A673 (cell line): ENCODE data around the gene TWF2.

Experiments used
- CTCF ChIP-seq: fragments of 300-800, 200-600 bp; sonication (generic); conservative IDR thresholded peaks from 2 replicates; pipeline ENCODE4 v1.5.1; 2017; ENCODE audit warnings: low read depth, mild to moderate bottlenecking, antibody characterized with exemption, low read length, moderate library complexity, mixed read lengths
- EZH2 ChIP-seq: fragments of 200-600 bp; sonication (generic); IDR thresholded peaks from 2 replicates; pipeline ENCODE4 v1.6.1; 2017; ENCODE audit warnings: borderline replicate concordance, low read depth, mild to moderate bottlenecking, mixed read lengths, antibody characterized with exemption, low read length; ENCODE audit not compliant: poor library complexity, severe bottlenecking

DNA sequence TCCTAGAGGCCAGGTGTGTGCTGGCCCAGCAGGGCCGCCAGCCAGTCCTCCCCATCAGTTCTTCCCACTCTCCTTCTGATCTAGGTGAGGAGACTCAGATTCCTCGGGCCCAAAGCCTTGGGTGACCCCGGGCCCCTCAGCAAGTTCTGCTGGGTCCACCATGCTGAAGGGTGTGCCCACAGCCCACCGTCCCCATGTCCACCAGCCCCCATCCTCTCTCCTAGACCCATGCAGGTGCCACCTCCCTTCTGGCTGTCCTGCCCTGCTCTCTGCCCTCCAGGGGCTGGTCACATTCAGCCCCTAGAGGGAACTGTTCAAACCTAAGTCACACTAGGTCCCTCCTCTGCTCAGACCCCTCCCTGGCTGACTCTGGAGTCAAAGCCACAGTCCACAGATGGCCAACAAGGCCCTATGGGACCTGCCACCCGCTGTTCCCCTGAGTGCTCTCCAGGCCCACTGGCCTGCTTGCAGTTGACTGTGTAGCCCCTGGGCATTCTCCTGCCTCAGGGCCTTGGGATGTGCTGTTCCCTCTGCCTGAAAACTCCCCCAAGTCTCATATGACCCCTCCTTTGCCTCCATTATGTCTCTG lies 12.6 kb downstream of the TWF2 start:
- TF ChIP-seq CTCF = no peak
- TF ChIP-seq EZH2 = no peak
